Brain microvascular endothelial cell (primary cell): ENCODE data around the gene CCDC201.

Experiments
- DNase-seq: peaks from one replicate; pipeline ENCODE4 v3.0.0-alpha.2; 2020
- H3K27ac ChIP-seq: fragments of 250-450 bp; sonication (Bioruptor Pico); 2 replicates; pipeline ENCODE4 v1.5.1; 2020; ENCODE audit warnings: mild to moderate bottlenecking, moderate library complexity
- H3K27me3 ChIP-seq: fragments of 250-450 bp; sonication (Bioruptor Pico); replicated peaks from 2 replicates; pipeline ENCODE4 v1.5.1; 2020; ENCODE audit warnings: mild to moderate bottlenecking
- H3K36me3 ChIP-seq: fragments of 250-450 bp; sonication (Bioruptor Pico); replicated peaks from 2 replicates; pipeline ENCODE4 v1.5.1; 2020; ENCODE audit warnings: mild to moderate bottlenecking
- H3K4me3 ChIP-seq: 2 replicates; pipeline ENCODE4 v1.5.1; 2011; ENCODE audit warnings: low read depth, mild to moderate bottlenecking, control low read depth, low read length, moderate library complexity
- CTCF ChIP-seq: IDR thresholded peaks from 2 replicates; pipeline ENCODE4 v1.5.1; 2011; ENCODE audit warnings: low read depth, mild to moderate bottlenecking, moderate library complexity, low read length, control low read depth, inconsistent platforms; ENCODE audit errors: missing control alignments
- in situ Hi-C: cut with HindIII; loops from 2 replicates; pipeline ENCODE4 v1.10.0; 2017; ENCODE audit warnings: low sequenced_read_pairs, low pct_ligation_motif_present

The CCDC201 gene

GRCh38 chr7:45912972-45913371 lies 40.1 kb upstream of the CCDC201 start:
- in situ Hi-C loops: loop anchor here (25.0 kb wide), 1 partner anchor 449 kb away; no protein-coding TSS in a partner anchor
- DNase-seq: no peak
- TF ChIP-seq CTCF: no peak
- Histone ChIP-seq H3K27me3 (no peaks in the 10 kb centered on the region), H3K4me3 (no peak overlapping the region), H3K27ac (no peak overlapping the region), H3K36me3 (peaks cover 41% of the 10 kb centered on the region)

- no peak for TF ChIP-seq CTCF
- no peak overlapping the region for H3K4me3 ChIP-seq
- no peaks in the 10 kb centered on the region for H3K27me3 ChIP-seq
- H3K36me3 ChIP-seq: peaks cover 33% of the 10 kb centered on the region
- no peak for DNase-seq
- H3K27ac ChIP-seq: no peak overlapping the region
- in situ Hi-C loops: loop anchor here (25.0 kb wide), 1 partner anchor 451 kb away; no protein-coding TSS in a partner anchor
Measured at GRCh38 chr7:45911311-45911710, 38.4 kb upstream of the CCDC201 start.

- TF ChIP-seq CTCF: no peak
- Histone ChIP-seq H3K36me3 (peaks cover 28% of the 10 kb centered on the region), H3K4me3 (no peak overlapping the region), H3K27ac (no peak overlapping the region), H3K27me3 (no peaks in the 10 kb centered on the region)
- in situ Hi-C loops: loop anchor here (25.0 kb wide), 1 partner anchor 451 kb away; no protein-coding TSS in a partner anchor
- DNase-seq: no peak
Measured at GRCh38 chr7:45910855-45911254, 38.0 kb upstream of the CCDC201 start.

- no peaks in the 10 kb centered on the region for H3K27me3 ChIP-seq
- H3K4me3 ChIP-seq: no peak overlapping the region
- DNase-seq: no peak
- in situ Hi-C loops: loop anchor here (25.0 kb wide), 1 partner anchor 453 kb away; no protein-coding TSS in a partner anchor
- H3K27ac ChIP-seq: no peak overlapping the region
- H3K36me3 ChIP-seq: peaks cover 15% of the 10 kb centered on the region
- no peak for TF ChIP-seq CTCF
Measured at GRCh38 chr7:45909561-45909960, 36.7 kb upstream of the CCDC201 start.

- no peaks in the 10 kb centered on the region for H3K27me3 ChIP-seq
- no peak overlapping the region for H3K27ac ChIP-seq
- no peaks in the 10 kb centered on the region for H3K36me3 ChIP-seq
- no peak for DNase-seq
- TF ChIP-seq CTCF: peak; percentile 24
- H3K4me3 ChIP-seq: no peak overlapping the region
- in situ Hi-C loops: loop anchor here (25.0 kb wide), 1 partner anchor 459 kb away; no protein-coding TSS in a partner anchor
Measured at GRCh38 chr7:45902820-45903219, 29.9 kb upstream of the CCDC201 start.

GRCh38 chr7:45901566-45901965 lies 28.7 kb upstream of the CCDC201 start:
- no peak overlapping the region for H3K4me3 ChIP-seq
- in situ Hi-C loops: loop anchor here (25.0 kb wide), 1 partner anchor 461 kb away; no protein-coding TSS in a partner anchor
- no peak for TF ChIP-seq CTCF
- DNase-seq: no peak
- H3K27ac ChIP-seq: no peak overlapping the region
- no peaks in the 10 kb centered on the region for H3K36me3 ChIP-seq
- no peaks in the 10 kb centered on the region for H3K27me3 ChIP-seq
